BJ (cell line): ENCODE data around the gene PREB. TPM values are rescaled to one million over a fixed set of nuclear protein-coding genes. Genes with fewer than 3 reads are reported as not detected.

Experiments used
- CTCF ChIA-PET: fragments of 350-600 bp; formaldehyde crosslinking; extraction: SDS; loops from one replicate; lab custom pipeline; 2021; ENCODE audit warnings: antibody characterized with exemption, inconsistent platforms; lab: Yijun Ruan, JAX
- POLR2A ChIA-PET: fragments of 300-600 bp; sonication (Branson Sonifier 250); formaldehyde crosslinking; extraction: SDS; loops from one replicate; lab custom pipeline; 2021; ENCODE audit warnings: antibody characterized with exemption; lab: Charles Lee
- DNase-seq: peaks from one replicate; pipeline ENCODE4 v3.0.0-alpha.2; 2011; ENCODE audit warnings: low read depth
- H3K27me3 ChIP-seq: 2 replicates; pipeline ENCODE4 v1.6.0; 2011; ENCODE audit warnings: low read length; ENCODE audit not compliant: control insufficient read depth, insufficient read depth
- H3K36me3 ChIP-seq: 2 replicates; pipeline ENCODE4 v1.5.1; 2011; ENCODE audit warnings: low read length; ENCODE audit not compliant: control insufficient read depth, insufficient read depth
- H3K4me3 ChIP-seq: 2 replicates; pipeline ENCODE4 v1.5.1; 2011; ENCODE audit warnings: low read depth, mild to moderate bottlenecking, control low read depth, low read length
- CTCF ChIP-seq: IDR thresholded peaks from 2 replicates; pipeline ENCODE4 v1.5.1; 2011; ENCODE audit warnings: low read depth, mild to moderate bottlenecking, control low read depth, inconsistent platforms, low read length, moderate library complexity; ENCODE audit not compliant: insufficient read depth
- polyA plus RNA-seq: library from polyadenylated mRNA; depleted of rRNA; stranded (reverse); fragments of >200 nt; gene quantifications from 2 replicates; pipeline ENCODE4 v1.2.3, GENCODE V29; 2011

Gene PREB
- polyA plus RNA-seq, 1 experiment: 84.0 TPM

- DNase-seq: no peak
- ChIA-PET CTCF (interaction anchor here (0.6 to 3.5 kb wide), 8 partner anchors 12 to 132 kb away, joined by 3 to 24 read pairs (median 6); partner anchors contain the start of gene TRIM54), POLR2A (interaction anchor here (0.6 kb wide), 1 partner anchor 76 kb away, joined by 3 read pairs; no protein-coding TSS in a partner anchor)
- Histone ChIP-seq H3K4me3 (no peak overlapping the region), H3K27me3 (peaks cover 24% of the 10 kb centered on the region), H3K36me3 (no peaks in the 10 kb centered on the region)
- TF ChIP-seq CTCF: no peak
These were observed 37.0 kb upstream of the PREB start for GRCh38 chr2:27171351-27171848.

DNA sequence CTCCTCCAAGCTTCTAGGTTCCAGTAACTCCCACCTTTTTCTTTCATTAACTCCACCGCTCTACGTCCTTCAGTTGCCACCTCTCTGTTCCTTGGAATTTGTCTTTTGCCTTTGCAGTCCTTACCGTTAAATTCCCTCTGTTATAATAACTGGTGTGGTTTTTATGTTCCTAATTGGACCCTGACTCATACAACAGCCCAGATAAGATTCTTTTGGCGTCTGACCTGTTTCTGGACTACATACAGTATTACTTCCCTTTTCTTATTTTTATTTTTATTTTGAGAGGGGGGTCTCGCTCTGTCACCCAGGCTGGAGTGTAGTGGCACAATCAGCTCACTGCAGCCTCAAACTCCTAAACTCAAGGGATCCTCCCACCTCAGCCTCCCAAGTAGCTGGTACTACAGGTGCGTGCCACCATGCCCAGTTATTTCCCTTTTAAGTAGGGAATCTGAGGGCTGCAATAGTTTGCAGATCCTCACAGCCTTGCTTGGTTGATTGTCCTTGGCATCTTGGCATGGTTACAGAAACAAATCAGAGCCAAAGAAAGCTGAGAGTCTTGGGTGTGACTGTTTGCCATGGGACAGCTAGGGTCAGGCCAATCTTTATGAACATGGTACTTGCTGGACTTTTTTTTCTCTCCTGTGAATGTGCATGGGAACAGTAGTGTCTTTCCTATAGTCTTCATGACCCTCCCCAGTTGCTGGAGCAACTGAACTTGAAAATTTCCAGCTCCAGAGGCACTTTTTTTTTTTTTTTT lies 36.3 kb upstream of the PREB start:
- POLR2A ChIA-PET: interaction anchor here (0.6 kb wide), 1 partner anchor 75 kb away, joined by 3 read pairs; no protein-coding TSS in a partner anchor
- CTCF ChIA-PET: interaction anchor here (0.6 to 3.5 kb wide), 23 partner anchors 8 to 209 kb away, joined by 3 to 24 read pairs (median 5); partner anchors contain the start of genes ABHD1, PREB, PRR30 and TRIM54
- no peak for DNase-seq
- Histone ChIP-seq H3K4me3 (no peak overlapping the region), H3K27me3 (peaks cover 24% of the 10 kb centered on the region), H3K36me3 (no peaks in the 10 kb centered on the region)
- TF ChIP-seq CTCF: no peak

DNA sequence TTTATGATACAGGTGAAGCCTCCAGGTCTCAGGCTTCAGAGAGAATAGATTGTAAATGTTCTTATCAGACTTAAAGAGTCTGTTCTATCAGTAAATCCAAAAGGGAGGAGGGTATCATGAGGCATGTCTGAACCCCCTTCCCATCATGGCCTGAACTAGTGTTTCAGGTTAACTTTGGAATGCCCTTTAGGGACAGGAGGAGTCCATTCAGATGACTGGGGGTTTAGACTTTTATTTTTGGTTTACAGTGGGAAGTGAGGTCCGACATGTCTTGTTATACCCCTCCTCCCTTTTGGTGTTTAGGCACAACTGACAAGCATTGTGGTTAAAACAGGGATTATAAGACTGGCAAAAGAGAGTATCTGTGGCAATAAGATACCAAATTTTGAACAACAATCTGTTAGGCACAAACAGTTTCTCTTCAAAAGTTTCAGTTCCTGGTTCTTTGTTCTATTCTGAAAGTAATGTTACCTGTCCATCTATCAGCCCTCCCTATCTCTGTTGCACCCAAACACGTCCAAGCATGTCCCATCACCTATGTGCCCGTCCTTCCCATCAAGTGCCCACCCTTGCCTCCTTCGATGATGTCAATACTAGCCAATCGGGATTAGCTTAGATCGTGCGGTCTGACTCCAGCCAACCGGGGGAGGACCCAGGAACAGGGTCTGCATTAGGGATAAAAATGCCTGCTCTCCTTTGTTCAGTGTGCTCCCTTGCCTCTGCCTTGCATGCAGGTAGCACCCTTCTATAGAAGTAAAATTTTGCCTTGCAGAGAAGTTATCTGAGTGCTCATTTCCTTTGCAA lies 30.7 kb upstream of the PREB start:
- ChIA-PET CTCF (interaction anchor here (0.5 to 1.8 kb wide), 2 partner anchors 64 to 149 kb away, joined by 4 read pairs; no protein-coding TSS in a partner anchor), POLR2A (no interaction called here)
- H3K4me3 ChIP-seq: no peak overlapping the region
- H3K36me3 ChIP-seq: no peaks in the 10 kb centered on the region
- H3K27me3 ChIP-seq: peaks cover 3% of the 10 kb centered on the region
- DNase-seq: no peak
- no peak for TF ChIP-seq CTCF

- DNase-seq: no peak
- POLR2A ChIA-PET: no interaction called here
- no peak overlapping the region for H3K4me3 ChIP-seq
- no peak for TF ChIP-seq CTCF
- no peaks in the 10 kb centered on the region for H3K36me3 ChIP-seq
- CTCF ChIA-PET: no interaction called here
- peaks cover 7% of the 10 kb centered on the region; the same call in 1 of the 2 replicates for H3K27me3 ChIP-seq
These were observed 28.0 kb upstream of the PREB start for GRCh38 chr2:27162151-27163121.
